Adrenal gland (tissue), 12 donors: ENCODE data around the gene OPCML. TPM values are rescaled to one million over a fixed set of nuclear protein-coding genes. Genes with fewer than 3 reads are reported as not detected.

Source experiments
- DNase-seq, 7 donors: peaks; one replicate each; pipeline ENCODE4 v3.0.0-alpha.2; 2019 to 2020
- H3K27ac ChIP-seq, 5 donors: fragments of 200-600 bp; sonication (generic) in 4 of 5; 1 replicate in 3 of 5; 2 replicates in 2 of 5; pipeline versions ENCODE4 v1.5.1 to v1.8.0; 2016 to 2020; ENCODE audit warnings: mild to moderate bottlenecking in 1 of 5
- H3K27me3 ChIP-seq: fragments of 200-600 bp; 2 replicates; pipeline ENCODE4 v1.8.0; 2021
- H3K36me3 ChIP-seq, 2 donors: fragments of 200-600 bp; replicated peaks in 1 of 2; 1 replicate in 1 of 2; 2 replicates in 1 of 2; pipeline versions ENCODE4 v1.5.1 to v1.8.0; 2018 to 2022
- H3K4me1 ChIP-seq, 2 donors: fragments of 200-600 bp; replicated peaks in 1 of 2; 1 replicate in 1 of 2; 2 replicates in 1 of 2; pipeline versions ENCODE4 v1.5.1 to v1.8.0; 2018 to 2021
- H3K4me3 ChIP-seq, 4 donors: fragments of 200-600 bp; sonication (generic) in 3 of 4; one replicate each; pipeline ENCODE4 v1.5.1; 2016 to 2018
- H3K9me3 ChIP-seq, 3 donors: fragments of 200-600 bp; sonication (generic) in 1 of 3; replicated peaks in 1 of 3; 1 replicate in 2 of 3; 2 replicates in 1 of 3; pipeline versions ENCODE4 v1.5.1 to v1.8.0; 2016 to 2021
- POLR2A ChIP-seq, 2 donors: fragments of 450-650 bp; IDR thresholded peaks; one replicate each; pipeline ENCODE4 v1.6.1; 2017; ENCODE audit warnings: antibody characterized with exemption in 2 of 2, mild to moderate bottlenecking in 2 of 2, moderate library complexity in 1 of 2
- WGBS, 4 donors: extraction: QIAGEN DNeasy Blood & Tissue Kit in 2 of 4; methylation state at CpG; one replicate each; pipeline versions ENCODE4 v1.1.5 to v1.1.7; 2013 to 2017; 5-methylcytosine and 5-hydroxymethylcytosine counted together
- intact Hi-C, 2 donors: fragments of 100-400 bp; cut with DNase I; formaldehyde crosslinking; loops; one replicate each; pipeline versions ENCODE4 v1.14.1 to v1.15.0; 2022 to 2023
- polyA plus RNA-seq, 3 donors: library from polyadenylated mRNA; stranded (reverse); fragments of 200-250 nt in 2 of 3; fragments of 350-450 nt in 1 of 3; fragmentation: Illumina TruSeq in 1 of 3; extraction: RNeasy Lipid Tissue Mini Kit (QIAGEN cat#74804) in 1 of 3; gene quantifications; one replicate each; pipeline ENCODE4 v1.2.3, GENCODE V29; 2013 to 2014
- total RNA-seq, 9 donors: library from RNA; depleted of rRNA in 4 of 9; stranded (reverse); fragments of >200 nt in 4 of 9; fragments of 120-200 nt in 1 of 9; fragmentation: NEBNext Ultra II Directional in 1 of 9; extraction: Animal tissue kit (Norgen Biotek cat#: 25700) in 1 of 9; gene quantifications; one replicate each; pipeline versions ENCODE4 v1.1.0 to v1.2.4, GENCODE V29; 2013 to 2023
- TF ChIP-seq, protein P1 (sequence below), 6 experiments: fragments of 450-650 bp in 4 of 6; fragments of 200-600 bp in 2 of 6; sonication (generic) in 1 of 6; IDR thresholded peaks; 1 replicate in 5 of 6; 2 replicates in 1 of 6; pipeline versions ENCODE4 v1.5.1 to v1.8.0; 2016 to 2021; ENCODE audit warnings: antibody characterized with exemption in 6 of 6, mild to moderate bottlenecking in 2 of 6, moderate library complexity in 1 of 6
- donor health status: healthy with polysubstance abuse.
- donor health status: Bipolar disorder and iron deficiency.
- donor health status: DM: yes; HTN: yes; CAD: no.
- donor health status: DM: no; HTN: no; CAD: no.
- donor health status: DM: no; HTN: no; CAD: no.
- donor health status: DM: yes; HTN: yes; CAD: no.

OPCML gene
- total and polyA plus RNA-seq, 12 donors = 0.10 to 5.5 (median 0.72) TPM; not detected in 5

DNA sequence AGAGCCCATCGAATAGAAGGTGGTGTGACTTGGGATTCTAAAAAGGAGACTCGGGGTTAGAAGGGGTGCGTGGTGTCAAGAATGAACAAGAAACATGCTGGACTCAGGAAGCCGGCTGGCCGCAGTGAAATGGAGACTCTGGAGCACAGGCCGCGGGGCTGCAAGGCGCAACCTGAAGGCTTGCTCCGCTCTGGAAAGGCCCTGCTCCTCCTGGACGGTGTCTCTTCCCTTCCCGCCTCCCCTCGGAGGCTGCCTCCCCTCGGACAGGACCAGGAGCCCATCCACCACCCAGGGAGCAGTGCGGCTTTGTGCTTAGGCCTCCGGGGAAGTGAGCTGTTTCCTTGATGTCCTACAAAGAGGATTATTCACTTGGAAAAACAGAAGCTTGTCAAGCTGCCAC lies 170.1 kb downstream of the OPCML start:
- H3K4me1 ChIP-seq = no peaks in the 10 kb centered on the region
- TF ChIP-seq, protein P1, sequence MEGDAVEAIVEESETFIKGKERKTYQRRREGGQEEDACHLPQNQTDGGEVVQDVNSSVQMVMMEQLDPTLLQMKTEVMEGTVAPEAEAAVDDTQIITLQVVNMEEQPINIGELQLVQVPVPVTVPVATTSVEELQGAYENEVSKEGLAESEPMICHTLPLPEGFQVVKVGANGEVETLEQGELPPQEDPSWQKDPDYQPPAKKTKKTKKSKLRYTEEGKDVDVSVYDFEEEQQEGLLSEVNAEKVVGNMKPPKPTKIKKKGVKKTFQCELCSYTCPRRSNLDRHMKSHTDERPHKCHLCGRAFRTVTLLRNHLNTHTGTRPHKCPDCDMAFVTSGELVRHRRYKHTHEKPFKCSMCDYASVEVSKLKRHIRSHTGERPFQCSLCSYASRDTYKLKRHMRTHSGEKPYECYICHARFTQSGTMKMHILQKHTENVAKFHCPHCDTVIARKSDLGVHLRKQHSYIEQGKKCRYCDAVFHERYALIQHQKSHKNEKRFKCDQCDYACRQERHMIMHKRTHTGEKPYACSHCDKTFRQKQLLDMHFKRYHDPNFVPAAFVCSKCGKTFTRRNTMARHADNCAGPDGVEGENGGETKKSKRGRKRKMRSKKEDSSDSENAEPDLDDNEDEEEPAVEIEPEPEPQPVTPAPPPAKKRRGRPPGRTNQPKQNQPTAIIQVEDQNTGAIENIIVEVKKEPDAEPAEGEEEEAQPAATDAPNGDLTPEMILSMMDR (IDR thresholded peaks at IDR 0.05) = no peak
- TF ChIP-seq POLR2A (IDR thresholded peaks at IDR 0.05) = no peak
- no peaks in the 10 kb centered on the region for H3K27me3 ChIP-seq
- intact Hi-C loops = no loop called here
- no peaks in the 10 kb centered on the region for H3K9me3 ChIP-seq
- H3K27ac ChIP-seq = no peak overlapping the region
- no peak overlapping the region for H3K4me3 ChIP-seq
- no peaks in the 10 kb centered on the region for H3K36me3 ChIP-seq
- WGBS, 4 donors = 81 to 87% (median 82%) methylated on average over 15 of the region's 15 CpGs
- no peak for DNase-seq

GRCh38 chr11:133361689-133361994 lies 170.7 kb downstream of the OPCML start:
- Histone ChIP-seq H3K27me3 (no peaks in the 10 kb centered on the region), H3K4me1 (no peaks in the 10 kb centered on the region), H3K4me3 (no peak overlapping the region), H3K9me3 (no peaks in the 10 kb centered on the region), H3K36me3 (no peaks in the 10 kb centered on the region), H3K27ac (no peak overlapping the region)
- intact Hi-C loops = no loop called here
- no peak for TF ChIP-seq POLR2A (IDR thresholded peaks at IDR 0.05)
- TF ChIP-seq, protein P1 (IDR thresholded peaks at IDR 0.05) = no peak
- 86 to 94% (median 93%) methylated on average over 17 to 21 of the region's 21 CpGs; no CpG with 5 or more reads in 1 of the 4 donors for WGBS, 4 donors
- DNase-seq = no peak

GRCh38 chr11:133360860-133361688 lies 171.2 kb downstream of the OPCML start:
- no peak for DNase-seq
- TF ChIP-seq, protein P1 (IDR thresholded peaks at IDR 0.05) = no peak
- no peak for TF ChIP-seq POLR2A (IDR thresholded peaks at IDR 0.05)
- no peak overlapping the region for H3K4me3 ChIP-seq
- intact Hi-C loops = no loop called here
- 88 to 95% (median 94%) methylated on average over 24 to 54 of the region's 54 CpGs for WGBS, 4 donors
- H3K36me3 ChIP-seq = no peaks in the 10 kb centered on the region
- H3K9me3 ChIP-seq = no peaks in the 10 kb centered on the region
- H3K4me1 ChIP-seq = no peaks in the 10 kb centered on the region
- H3K27me3 ChIP-seq = no peaks in the 10 kb centered on the region
- no peak overlapping the region for H3K27ac ChIP-seq

GRCh38 chr11:133355095-133355494 lies 177.2 kb downstream of the OPCML start:
- H3K27ac ChIP-seq = no peak overlapping the region
- intact Hi-C loops = no loop called here
- no peaks in the 10 kb centered on the region for H3K27me3 ChIP-seq
- no peak for TF ChIP-seq POLR2A (IDR thresholded peaks at IDR 0.05)
- TF ChIP-seq, protein P1 (IDR thresholded peaks at IDR 0.05) = no peak
- H3K4me3 ChIP-seq = no peak overlapping the region
- no peaks in the 10 kb centered on the region for H3K36me3 ChIP-seq
- DNase-seq = no peak
- no peaks in the 10 kb centered on the region for H3K9me3 ChIP-seq
- 45 to 55% (median 47%) methylated on average over 2 of the region's 2 CpGs for WGBS, 4 donors
- H3K4me1 ChIP-seq = no peaks in the 10 kb centered on the region
